IMR-90 (cell line): Measurements from ENCODE around the gene ANKS4B. TPM values are rescaled to one million over a fixed set of nuclear protein-coding genes. Genes with fewer than 3 reads are reported as not detected.

Experiments
- ATAC-seq: fragments of 200-7000 bp; cut with Tn5 transposase; 2 replicates; pipeline ENCODE4 v1.9.1; 2020; ENCODE audit warnings: low read depth, mild to moderate bottlenecking, moderate library complexity
- BruUV-seq: library from RNA; stranded (reverse); fragments of 400-500 nt; replicated peaks from 2 replicates; lab custom pipeline; 2021; lab: Mats Ljungman, UMichigan
- CTCF ChIA-PET: fragments of 300-600 bp; formaldehyde crosslinking; extraction: SDS; loops from one replicate; lab custom pipeline; 2021; ENCODE audit warnings: antibody characterized with exemption; lab: Yijun Ruan, JAX
- POLR2A ChIA-PET: fragments of 300-600 bp; sonication (Branson Sonifier 250); formaldehyde crosslinking; loops from one replicate; lab custom pipeline; 2022; ENCODE audit warnings: antibody characterized with exemption; ENCODE audit not compliant: unreplicated experiment; lab: Charles Lee
- DNase-seq: peaks from one replicate; pipeline ENCODE4 v3.0.0; 2013
- H2AFZ ChIP-seq: replicated peaks from 2 replicates; pipeline ENCODE3; 2013; ENCODE audit warnings: low read length, mild to moderate bottlenecking; ENCODE audit not compliant: poor library complexity
- H2AK5ac ChIP-seq: 2 replicates; pipeline ENCODE4 v1.6.1; 2013; ENCODE audit warnings: low read depth, low read length, inconsistent platforms
- H2AK9ac ChIP-seq: replicated peaks from 2 replicates; pipeline ENCODE3; 2013; ENCODE audit warnings: mild to moderate bottlenecking, low read depth, low read length, moderate library complexity; ENCODE audit not compliant: poor library complexity
- H2BK120ac ChIP-seq: 2 replicates; pipeline ENCODE4 v1.6.1; 2013; ENCODE audit warnings: low read depth, low read length, inconsistent platforms
- H2BK15ac ChIP-seq: 3 replicates; pipeline ENCODE4 v1.6.1; 2013; ENCODE audit warnings: low read depth, low read length, inconsistent platforms
- H2BK20ac ChIP-seq: 2 replicates; pipeline ENCODE4 v1.6.1; 2013; ENCODE audit warnings: low read depth, mild to moderate bottlenecking, inconsistent platforms, low read length, moderate library complexity
- H2BK5ac ChIP-seq: 2 replicates; pipeline ENCODE4 v1.6.1; 2013; ENCODE audit warnings: mild to moderate bottlenecking, low read depth, low read length, inconsistent platforms; ENCODE audit not compliant: poor library complexity, severe bottlenecking
- H3K14ac ChIP-seq: replicated peaks from 2 replicates; pipeline ENCODE4 v1.6.1; 2013; ENCODE audit warnings: low read depth, low read length, inconsistent platforms
- H3K18ac ChIP-seq: 2 replicates; pipeline ENCODE4 v1.6.1; 2013; ENCODE audit warnings: low read depth, low read length, control low read depth
- H3K23ac ChIP-seq: 2 replicates; pipeline ENCODE4 v1.6.1; 2013; ENCODE audit warnings: low read depth, low read length, inconsistent platforms
- H3K27ac ChIP-seq: 2 replicates; pipeline ENCODE4 v1.5.1; 2013; ENCODE audit warnings: mild to moderate bottlenecking, control low read depth, low read length; ENCODE audit not compliant: insufficient read depth
- H3K27me3 ChIP-seq: 2 replicates; pipeline ENCODE4 v1.6.1; 2013; ENCODE audit warnings: low read length; ENCODE audit not compliant: control insufficient read depth, insufficient read depth
- H3K36me3 ChIP-seq: 2 replicates; pipeline ENCODE4 v1.6.1; 2013; ENCODE audit warnings: low read length, mixed read lengths; ENCODE audit not compliant: control insufficient read depth, insufficient read depth
- H3K4ac ChIP-seq: 2 replicates; pipeline ENCODE4 v1.6.1; 2013; ENCODE audit warnings: low read depth, low read length, inconsistent platforms
- H3K4me1 ChIP-seq: 2 replicates; pipeline ENCODE4 v1.6.1; 2013; ENCODE audit warnings: low read length, mixed read lengths; ENCODE audit not compliant: control insufficient read depth, insufficient read depth
- H3K4me2 ChIP-seq: 2 replicates; pipeline ENCODE4 v1.6.1; 2013; ENCODE audit warnings: low read depth, mild to moderate bottlenecking, control low read depth, low read length, moderate library complexity
- H3K4me3 ChIP-seq: 2 replicates; pipeline ENCODE4 v1.5.1; 2013; ENCODE audit warnings: low read depth, mild to moderate bottlenecking, control low read depth, low read length, moderate library complexity; ENCODE audit not compliant: insufficient read depth
- H3K56ac ChIP-seq: 2 replicates; pipeline ENCODE4 v1.6.1; 2013; ENCODE audit warnings: low read length, inconsistent platforms; ENCODE audit not compliant: insufficient read depth; ENCODE audit errors: extremely low read depth
- H3K79me1 ChIP-seq, 2 experiments: 2 replicates each; pipeline ENCODE4 v1.6.1; 2013; ENCODE audit warnings: low read length in 2 of 2, inconsistent platforms in 1 of 2, low read depth in 1 of 2
- H3K9ac ChIP-seq: 2 replicates; pipeline ENCODE4 v1.6.1; 2013; ENCODE audit warnings: low read depth, low read length, control low read depth
- H3K9me1 ChIP-seq: 2 replicates; pipeline ENCODE4 v1.6.1; 2013; ENCODE audit warnings: low read length, inconsistent platforms; ENCODE audit not compliant: insufficient read depth
- H3K9me3 ChIP-seq: 2 replicates; pipeline ENCODE4 v1.6.1; 2013; ENCODE audit warnings: low read length; ENCODE audit not compliant: control insufficient read depth, insufficient read depth
- H4K20me1 ChIP-seq: 2 replicates; pipeline ENCODE4 v1.6.1; 2013; ENCODE audit warnings: low read length, inconsistent platforms; ENCODE audit not compliant: insufficient read depth
- H4K5ac ChIP-seq: 2 replicates; pipeline ENCODE4 v1.6.1; 2013; ENCODE audit warnings: mild to moderate bottlenecking, low read depth, low read length, control low read depth
- H4K8ac ChIP-seq, 2 experiments: 2 replicates each; pipeline ENCODE4 v1.6.1; 2013; ENCODE audit warnings: low read depth in 2 of 2, low read length in 2 of 2, control low read depth in 1 of 2, inconsistent platforms in 1 of 2
- H4K91ac ChIP-seq: 2 replicates; pipeline ENCODE4 v1.6.1; 2013; ENCODE audit warnings: low read depth, low read length, inconsistent platforms; ENCODE audit not compliant: insufficient read depth
- BHLHE40 ChIP-seq: fragments of 150-350 bp; IDR thresholded peaks from 2 replicates; pipeline ENCODE4 v1.6.1; 2016; ENCODE audit warnings: mild to moderate bottlenecking, low read depth, low read length
- CEBPB ChIP-seq: IDR thresholded peaks from 2 replicates; pipeline ENCODE4 v1.6.1; 2012; ENCODE audit warnings: low read depth, low read length, improper control_type of control experiment
- FOS ChIP-seq: fragments of 150-350 bp; IDR thresholded peaks from 2 replicates; pipeline ENCODE4 v1.6.1; 2016; ENCODE audit warnings: low read depth, low read length
- MAFK ChIP-seq: IDR thresholded peaks from 2 replicates; pipeline ENCODE4 v1.6.1; 2012; ENCODE audit warnings: low read depth, low read length, improper control_type of control experiment
- MAZ ChIP-seq: IDR thresholded peaks from 2 replicates; pipeline ENCODE4 v1.6.1; 2012; ENCODE audit warnings: low read depth, mild to moderate bottlenecking, low read length, improper control_type of control experiment, moderate library complexity, borderline replicate concordance
- MXI1 ChIP-seq: IDR thresholded peaks from 2 replicates; pipeline ENCODE4 v1.6.1; 2012; ENCODE audit warnings: low read depth, mild to moderate bottlenecking, low read length, moderate library complexity, borderline replicate concordance
- NFE2L2 ChIP-seq: fragments of 150-350 bp; IDR thresholded peaks from 2 replicates; pipeline ENCODE4 v1.6.1; 2016; ENCODE audit warnings: low read depth, mild to moderate bottlenecking, low read length
- RAD21 ChIP-seq: IDR thresholded peaks from 2 replicates; pipeline ENCODE4 v1.6.1; 2012; ENCODE audit warnings: low read length, improper control_type of control experiment
- RCOR1 ChIP-seq: IDR thresholded peaks from 2 replicates; pipeline ENCODE4 v1.6.1; 2012; ENCODE audit warnings: mild to moderate bottlenecking, low read length, improper control_type of control experiment; ENCODE audit not compliant: insufficient replicate concordance
- WGBS, 2 experiments: methylation state at CpG; one replicate each; pipeline versions ENCODE4 v1.1.5 to v1.1.7; 2013; ENCODE audit warnings: missing lambda C conversion rate in 2 of 2; ENCODE audit not compliant: insufficient read length in 1 of 2; ENCODE audit errors: extremely low coverage in 2 of 2; 5-methylcytosine and 5-hydroxymethylcytosine counted together
- dilution Hi-C: fragments of 300-500 bp; cut with HindIII; formaldehyde crosslinking; loops from one replicate; pipeline ENCODE4 v1.14.3; 2018; ENCODE audit warnings: low sequenced_read_pairs; ENCODE audit not compliant: unreplicated experiment
- in situ Hi-C: fragments of 300-500 bp; cut with MboI; formaldehyde crosslinking; loops from 3 replicates; pipeline ENCODE4 v1.14.3; 2019; ENCODE audit warnings: low sequenced_read_pairs, inconsistent platforms, mixed read lengths
- intact Hi-C: fragments of 100-400 bp; cut with micrococcal nuclease; formaldehyde crosslinking; loops from 2 replicates; pipeline ENCODE4 v1.10.0; 2022
- polyA plus RNA-seq, 3 experiments: library from polyadenylated mRNA; depleted of rRNA; stranded (reverse); fragments of >200 nt; gene quantifications; 2 replicates each; pipeline ENCODE4 v1.2.3, GENCODE V29; 2012; ENCODE audit warnings: low replicate concordance in 1 of 3
- total RNA-seq: library from RNA; depleted of rRNA; stranded (reverse); fragments of >200 nt; gene quantifications from 2 replicates; pipeline ENCODE4 v1.2.3, GENCODE V29; 2012
- TF ChIP-seq, protein P1 (sequence below): fragments of 150-350 bp; IDR thresholded peaks from 2 replicates; pipeline ENCODE4 v1.6.1; 2017; ENCODE audit warnings: mild to moderate bottlenecking, antibody characterized with exemption, low read length, low read depth
- TF ChIP-seq, protein P2 (sequence below): conservative IDR thresholded peaks from 2 replicates; pipeline ENCODE4 v1.5.1; 2012; ENCODE audit warnings: mild to moderate bottlenecking, low read depth, low read length, improper control_type of control experiment
- TF ChIP-seq, protein P3 (sequence below): fragments of 150-350 bp; IDR thresholded peaks from 2 replicates; pipeline ENCODE4 v1.6.1; 2016; ENCODE audit warnings: low read depth, mild to moderate bottlenecking, low read length, moderate library complexity, borderline replicate concordance

Gene ANKS4B
- total and polyA plus RNA-seq, 2 of the 4 experiments (the other 2 are of a cell fraction) = not detected

DNA sequence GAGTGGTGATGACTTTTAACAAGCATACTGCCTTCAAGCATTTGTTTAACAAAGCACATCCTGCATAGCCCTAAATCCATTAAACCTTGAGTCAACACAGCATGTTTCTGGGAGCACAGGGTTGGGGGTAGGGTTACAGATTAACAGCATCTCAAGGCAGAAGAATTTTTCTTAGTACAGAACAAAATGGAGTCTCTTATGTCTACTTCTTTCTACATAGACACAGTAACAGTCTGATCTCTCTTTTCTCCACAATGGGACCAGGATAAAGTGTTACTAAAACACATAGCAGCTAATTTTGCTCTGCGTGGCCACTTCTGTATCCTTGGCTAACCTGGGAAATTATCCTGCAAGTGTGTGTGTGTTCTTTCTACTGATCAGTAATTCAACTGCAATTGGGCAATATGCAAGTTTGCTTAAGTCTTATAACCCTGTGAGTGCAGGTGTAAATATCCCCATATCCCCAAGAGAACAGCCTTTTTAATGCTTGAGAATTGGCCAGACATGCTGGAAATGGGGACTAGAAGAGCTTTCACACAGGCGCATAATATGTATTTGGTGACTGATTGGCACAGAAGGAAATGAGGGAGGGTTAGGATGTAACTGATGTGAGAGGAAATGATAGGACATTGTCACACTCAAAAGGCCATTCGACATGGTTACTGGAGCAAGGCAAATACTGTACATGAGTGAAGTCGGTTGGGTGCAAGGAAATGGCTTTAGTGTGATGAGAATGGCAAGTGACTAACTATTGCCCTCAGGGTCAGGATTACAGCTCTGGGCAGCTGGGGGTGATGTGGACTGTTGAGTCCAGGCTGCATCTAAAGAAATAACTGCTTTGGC lies 10.8 kb upstream of the ANKS4B start (continued):
- TF ChIP-seq FOS = no peak

DNA sequence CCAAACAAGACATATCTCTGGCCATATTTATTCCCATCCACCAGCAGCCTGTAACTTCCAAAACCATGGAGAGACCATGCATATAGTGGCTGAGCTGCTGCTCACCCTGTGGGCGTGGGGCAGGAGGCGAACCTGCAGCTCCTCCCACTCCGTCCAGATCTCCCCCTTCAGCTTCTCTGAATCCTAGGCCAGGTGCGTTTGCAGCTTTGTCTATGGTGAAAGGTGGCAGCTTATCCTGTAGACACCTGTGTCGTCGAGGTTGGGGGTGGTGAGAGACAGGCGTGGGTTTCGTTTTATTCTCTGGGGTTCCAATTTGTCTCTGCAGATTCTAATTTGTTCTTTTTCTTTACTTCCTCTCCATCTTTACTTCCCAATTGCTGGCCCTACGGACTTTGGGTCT lies 9.7 kb upstream of the ANKS4B start:
- H3K9me1 ChIP-seq = no peaks in the 10 kb centered on the region
- in situ Hi-C loops = no loop called here
- TF ChIP-seq, protein P1, sequence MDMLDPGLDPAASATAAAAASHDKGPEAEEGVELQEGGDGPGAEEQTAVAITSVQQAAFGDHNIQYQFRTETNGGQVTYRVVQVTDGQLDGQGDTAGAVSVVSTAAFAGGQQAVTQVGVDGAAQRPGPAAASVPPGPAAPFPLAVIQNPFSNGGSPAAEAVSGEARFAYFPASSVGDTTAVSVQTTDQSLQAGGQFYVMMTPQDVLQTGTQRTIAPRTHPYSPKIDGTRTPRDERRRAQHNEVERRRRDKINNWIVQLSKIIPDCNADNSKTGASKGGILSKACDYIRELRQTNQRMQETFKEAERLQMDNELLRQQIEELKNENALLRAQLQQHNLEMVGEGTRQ = no peak
- TF ChIP-seq, protein P2, sequence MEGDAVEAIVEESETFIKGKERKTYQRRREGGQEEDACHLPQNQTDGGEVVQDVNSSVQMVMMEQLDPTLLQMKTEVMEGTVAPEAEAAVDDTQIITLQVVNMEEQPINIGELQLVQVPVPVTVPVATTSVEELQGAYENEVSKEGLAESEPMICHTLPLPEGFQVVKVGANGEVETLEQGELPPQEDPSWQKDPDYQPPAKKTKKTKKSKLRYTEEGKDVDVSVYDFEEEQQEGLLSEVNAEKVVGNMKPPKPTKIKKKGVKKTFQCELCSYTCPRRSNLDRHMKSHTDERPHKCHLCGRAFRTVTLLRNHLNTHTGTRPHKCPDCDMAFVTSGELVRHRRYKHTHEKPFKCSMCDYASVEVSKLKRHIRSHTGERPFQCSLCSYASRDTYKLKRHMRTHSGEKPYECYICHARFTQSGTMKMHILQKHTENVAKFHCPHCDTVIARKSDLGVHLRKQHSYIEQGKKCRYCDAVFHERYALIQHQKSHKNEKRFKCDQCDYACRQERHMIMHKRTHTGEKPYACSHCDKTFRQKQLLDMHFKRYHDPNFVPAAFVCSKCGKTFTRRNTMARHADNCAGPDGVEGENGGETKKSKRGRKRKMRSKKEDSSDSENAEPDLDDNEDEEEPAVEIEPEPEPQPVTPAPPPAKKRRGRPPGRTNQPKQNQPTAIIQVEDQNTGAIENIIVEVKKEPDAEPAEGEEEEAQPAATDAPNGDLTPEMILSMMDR = no peak
- no peak for TF ChIP-seq MAFK
- TF ChIP-seq, protein P3, sequence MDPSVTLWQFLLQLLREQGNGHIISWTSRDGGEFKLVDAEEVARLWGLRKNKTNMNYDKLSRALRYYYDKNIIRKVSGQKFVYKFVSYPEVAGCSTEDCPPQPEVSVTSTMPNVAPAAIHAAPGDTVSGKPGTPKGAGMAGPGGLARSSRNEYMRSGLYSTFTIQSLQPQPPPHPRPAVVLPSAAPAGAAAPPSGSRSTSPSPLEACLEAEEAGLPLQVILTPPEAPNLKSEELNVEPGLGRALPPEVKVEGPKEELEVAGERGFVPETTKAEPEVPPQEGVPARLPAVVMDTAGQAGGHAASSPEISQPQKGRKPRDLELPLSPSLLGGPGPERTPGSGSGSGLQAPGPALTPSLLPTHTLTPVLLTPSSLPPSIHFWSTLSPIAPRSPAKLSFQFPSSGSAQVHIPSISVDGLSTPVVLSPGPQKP = no peak
- no peak for TF ChIP-seq BHLHE40
- no peak for TF ChIP-seq MXI1
- TF ChIP-seq NFE2L2 = no peak
- TF ChIP-seq FOS = no peak
- no peak for TF ChIP-seq RAD21
- TF ChIP-seq MAZ = no peak
- TF ChIP-seq RCOR1 = no peak
- no peak for TF ChIP-seq CEBPB

More for the DNA sequence above, 9.7 kb upstream of the ANKS4B start:
- Histone ChIP-seq H4K20me1 (no peaks in the 10 kb centered on the region), H3K14ac (no peak overlapping the region), H4K91ac (no peak overlapping the region), H3K23ac (no peak overlapping the region), H2BK120ac (no peak overlapping the region), H3K4me2 (no peak overlapping the region), H3K36me3 (no peaks in the 10 kb centered on the region), H2BK15ac (no peak overlapping the region), H2AK5ac (no peak overlapping the region), H3K9ac (no peak overlapping the region), H2AFZ (no peak overlapping the region), H2AK9ac (no peak overlapping the region), H4K5ac (no peak overlapping the region), H2BK5ac (no peak overlapping the region), H3K4ac (no peak overlapping the region), H3K79me1 (no peaks in the 10 kb centered on the region), H3K27ac (no peak overlapping the region), H3K4me3 (no peak overlapping the region), H3K9me3 (no peaks in the 10 kb centered on the region), H3K27me3 (peaks cover 19% of the 10 kb centered on the region), H3K4me1 (no peaks in the 10 kb centered on the region), H3K18ac (no peak overlapping the region), H4K8ac (no peak overlapping the region), H3K56ac (no peak overlapping the region), H2BK20ac (no peak overlapping the region)
- ChIA-PET CTCF (interaction anchor here (0.7 kb wide), 1 partner anchor 376 kb away, joined by 3 read pairs; no protein-coding TSS in a partner anchor), POLR2A (no interaction called here)
- no CpG with 5 or more reads among the region's 9 CpGs for WGBS, 2 experiments
- dilution Hi-C loops (no loop called here), intact Hi-C loops (no loop called here)
- BruUV-seq = no TSS peak
- DNase-seq (no peak), ATAC-seq (no peak)
